Measurements from ENCODE around the gene METTL15. TPM values are rescaled to one million over a fixed set of nuclear protein-coding genes. Genes with fewer than 3 reads are reported as not detected.

Gene METTL15
- total and polyA plus RNA-seq, 2 experiments from 2014 or later = 9.0 to 19.8 TPM

- TF ChIP-seq, protein P1, sequence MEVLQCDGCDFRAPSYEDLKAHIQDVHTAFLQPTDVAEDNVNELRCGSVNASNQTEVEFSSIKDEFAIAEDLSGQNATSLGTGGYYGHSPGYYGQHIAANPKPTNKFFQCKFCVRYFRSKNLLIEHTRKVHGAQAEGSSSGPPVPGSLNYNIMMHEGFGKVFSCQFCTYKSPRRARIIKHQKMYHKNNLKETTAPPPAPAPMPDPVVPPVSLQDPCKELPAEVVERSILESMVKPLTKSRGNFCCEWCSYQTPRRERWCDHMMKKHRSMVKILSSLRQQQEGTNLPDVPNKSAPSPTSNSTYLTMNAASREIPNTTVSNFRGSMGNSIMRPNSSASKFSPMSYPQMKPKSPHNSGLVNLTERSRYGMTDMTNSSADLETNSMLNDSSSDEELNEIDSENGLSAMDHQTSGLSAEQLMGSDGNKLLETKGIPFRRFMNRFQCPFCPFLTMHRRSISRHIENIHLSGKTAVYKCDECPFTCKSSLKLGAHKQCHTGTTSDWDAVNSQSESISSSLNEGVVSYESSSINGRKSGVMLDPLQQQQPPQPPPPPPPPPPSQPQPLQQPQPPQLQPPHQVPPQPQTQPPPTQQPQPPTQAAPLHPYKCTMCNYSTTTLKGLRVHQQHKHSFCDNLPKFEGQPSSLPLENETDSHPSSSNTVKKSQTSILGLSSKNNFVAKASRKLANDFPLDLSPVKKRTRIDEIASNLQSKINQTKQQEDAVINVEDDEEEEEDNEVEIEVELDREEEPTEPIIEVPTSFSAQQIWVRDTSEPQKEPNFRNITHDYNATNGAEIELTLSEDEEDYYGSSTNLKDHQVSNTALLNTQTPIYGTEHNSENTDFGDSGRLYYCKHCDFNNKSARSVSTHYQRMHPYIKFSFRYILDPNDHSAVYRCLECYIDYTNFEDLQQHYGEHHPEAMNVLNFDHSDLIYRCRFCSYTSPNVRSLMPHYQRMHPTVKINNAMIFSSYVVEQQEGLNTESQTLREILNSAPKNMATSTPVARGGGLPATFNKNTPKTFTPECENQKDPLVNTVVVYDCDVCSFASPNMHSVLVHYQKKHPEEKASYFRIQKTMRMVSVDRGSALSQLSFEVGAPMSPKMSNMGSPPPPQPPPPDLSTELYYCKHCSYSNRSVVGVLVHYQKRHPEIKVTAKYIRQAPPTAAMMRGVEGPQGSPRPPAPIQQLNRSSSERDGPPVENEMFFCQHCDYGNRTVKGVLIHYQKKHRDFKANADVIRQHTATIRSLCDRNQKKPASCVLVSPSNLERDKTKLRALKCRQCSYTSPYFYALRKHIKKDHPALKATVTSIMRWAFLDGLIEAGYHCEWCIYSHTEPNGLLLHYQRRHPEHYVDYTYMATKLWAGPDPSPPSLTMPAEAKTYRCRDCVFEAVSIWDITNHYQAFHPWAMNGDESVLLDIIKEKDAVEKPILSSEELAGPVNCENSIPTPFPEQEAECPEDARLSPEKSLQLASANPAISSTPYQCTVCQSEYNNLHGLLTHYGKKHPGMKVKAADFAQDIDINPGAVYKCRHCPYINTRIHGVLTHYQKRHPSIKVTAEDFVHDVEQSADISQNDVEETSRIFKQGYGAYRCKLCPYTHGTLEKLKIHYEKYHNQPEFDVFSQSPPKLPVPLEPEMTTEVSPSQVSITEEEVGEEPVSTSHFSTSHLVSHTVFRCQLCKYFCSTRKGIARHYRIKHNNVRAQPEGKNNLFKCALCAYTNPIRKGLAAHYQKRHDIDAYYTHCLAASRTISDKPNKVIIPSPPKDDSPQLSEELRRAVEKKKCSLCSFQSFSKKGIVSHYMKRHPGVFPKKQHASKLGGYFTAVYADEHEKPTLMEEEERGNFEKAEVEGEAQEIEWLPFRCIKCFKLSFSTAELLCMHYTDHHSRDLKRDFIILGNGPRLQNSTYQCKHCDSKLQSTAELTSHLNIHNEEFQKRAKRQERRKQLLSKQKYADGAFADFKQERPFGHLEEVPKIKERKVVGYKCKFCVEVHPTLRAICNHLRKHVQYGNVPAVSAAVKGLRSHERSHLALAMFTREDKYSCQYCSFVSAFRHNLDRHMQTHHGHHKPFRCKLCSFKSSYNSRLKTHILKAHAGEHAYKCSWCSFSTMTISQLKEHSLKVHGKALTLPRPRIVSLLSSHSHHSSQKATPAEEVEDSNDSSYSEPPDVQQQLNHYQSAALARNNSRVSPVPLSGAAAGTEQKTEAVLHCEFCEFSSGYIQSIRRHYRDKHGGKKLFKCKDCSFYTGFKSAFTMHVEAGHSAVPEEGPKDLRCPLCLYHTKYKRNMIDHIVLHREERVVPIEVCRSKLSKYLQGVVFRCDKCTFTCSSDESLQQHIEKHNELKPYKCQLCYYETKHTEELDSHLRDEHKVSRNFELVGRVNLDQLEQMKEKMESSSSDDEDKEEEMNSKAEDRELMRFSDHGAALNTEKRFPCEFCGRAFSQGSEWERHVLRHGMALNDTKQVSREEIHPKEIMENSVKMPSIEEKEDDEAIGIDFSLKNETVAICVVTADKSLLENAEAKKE (CRISPR knock-in tag; IDR thresholded peaks at IDR 0.05) = no peak
Measured at GRCh38 chr11:28243061-28243460, 134.9 kb downstream of the METTL15 start (continued).

- Histone ChIP-seq H3K4me3 (no peak overlapping the region), H3K4me2 (no peak overlapping the region), H4K20me1 (replicated peaks; ENCODE audit: insufficient read depth) (no peaks in the 10 kb centered on the region), H3K27ac (ENCODE audit: low read depth) (no peak overlapping the region), H3K9me2 (ENCODE audit: insufficient read depth) (no peaks in the 10 kb centered on the region), H2AFZ (no peak overlapping the region), H3F3A (replicated peaks; ENCODE audit: low read depth) (no peaks in the 10 kb centered on the region), H3K36me3 (ENCODE audit: insufficient read depth) (no peaks in the 10 kb centered on the region), H3K4me1 (ENCODE audit: insufficient read depth) (no peaks in the 10 kb centered on the region), H3K79me2 (replicated peaks; ENCODE audit: insufficient read depth) (no peaks in the 10 kb centered on the region), H3K27me3 (ENCODE audit: insufficient read depth) (no peaks in the 10 kb centered on the region)
- Mint-ChIP-seq H3K27me3 (ENCODE audit: insufficient read depth, low read depth, poor library complexity) (peaks cover 2% of the 10 kb centered on the region), H3K4me3 (no peak overlapping the region), H3K9me3 (peaks cover 9% of the 10 kb centered on the region), H3K27ac (no peak overlapping the region), H3K36me3 (ENCODE audit: low read depth) (peaks cover 9% of the 10 kb centered on the region), H3K4me1 (no peaks in the 10 kb centered on the region)
- ATAC-seq = no peak
- no peak for DNase-seq (ENCODE audit: low spot score)
- no peak for TF ChIP-seq NANOG (IDR thresholded peaks at IDR 0.05; ENCODE audit: borderline replicate concordance)
- no peak for TF ChIP-seq CTCF (conservative IDR thresholded peaks at IDR 0.05; ENCODE audit: low read depth in 2 of 2)
- no peak for TF ChIP-seq ZNF114 (CRISPR knock-in tag; IDR thresholded peaks at IDR 0.05)
- TF ChIP-seq REST (IDR thresholded peaks at IDR 0.05; ENCODE audit: unreplicated experiment) = no peak
Measured at GRCh38 chr11:28243581-28243980, 135.4 kb downstream of the METTL15 start.

Data from GM23338 (cell line).